Trophoblast cell (in vitro differentiated cells and primary cell): ENCODE measurements around the gene TRNT1.
A peak's percentile ranks its signal among the peaks of the same experiment; 100 is the strongest.

Source experiments
- DNase-seq, 2 donors: peaks; one replicate each; pipeline ENCODE4 v3.0.0-alpha.2; 2016
- H2AFZ ChIP-seq: 2 replicates; pipeline ENCODE4 v1.6.1; 2013; ENCODE audit warnings: low read length, moderate library complexity, mild to moderate bottlenecking; ENCODE audit not compliant: insufficient read depth, poor library complexity
- H2AK5ac ChIP-seq: 2 replicates; pipeline ENCODE4 v1.6.1; 2013; ENCODE audit warnings: mild to moderate bottlenecking, low read length
- H2BK120ac ChIP-seq: 2 replicates; pipeline ENCODE4 v1.6.1; 2013; ENCODE audit warnings: low read length, mild to moderate bottlenecking, moderate library complexity; ENCODE audit not compliant: insufficient read depth, poor library complexity
- H2BK12ac ChIP-seq: 2 replicates; pipeline ENCODE4 v1.6.1; 2013; ENCODE audit warnings: mild to moderate bottlenecking, low read length, moderate library complexity
- H2BK5ac ChIP-seq: 2 replicates; pipeline ENCODE4 v1.6.1; 2013; ENCODE audit warnings: low read length, low read depth, moderate library complexity, mild to moderate bottlenecking; ENCODE audit not compliant: poor library complexity
- H3K14ac ChIP-seq: 2 replicates; pipeline ENCODE4 v1.6.1; 2013; ENCODE audit warnings: mild to moderate bottlenecking, low read length
- H3K18ac ChIP-seq: 2 replicates; pipeline ENCODE4 v1.6.1; 2013; ENCODE audit warnings: mild to moderate bottlenecking, low read length
- H3K23ac ChIP-seq: 2 replicates; pipeline ENCODE4 v1.6.1; 2013; ENCODE audit warnings: low read length
- H3K27ac ChIP-seq: 2 replicates; pipeline ENCODE4 v1.5.1; 2013; ENCODE audit warnings: low read depth, mild to moderate bottlenecking, inconsistent platforms, low read length, moderate library complexity
- H3K27me3 ChIP-seq: 2 replicates; pipeline ENCODE4 v1.6.1; 2013; ENCODE audit warnings: inconsistent platforms, mild to moderate bottlenecking, low read length, moderate library complexity; ENCODE audit not compliant: insufficient read depth
- H3K36me3 ChIP-seq, 2 experiments: 1 replicate in 1 of 2; 2 replicates in 1 of 2; pipeline ENCODE4 v1.6.1; 2013; ENCODE audit warnings: low read length in 2 of 2, mild to moderate bottlenecking in 2 of 2, moderate library complexity in 1 of 2; ENCODE audit not compliant: insufficient read depth in 2 of 2, control insufficient read depth in 1 of 2
- H3K4ac ChIP-seq: 2 replicates; pipeline ENCODE4 v1.6.1; 2013; ENCODE audit warnings: low read depth, mild to moderate bottlenecking, low read length, moderate library complexity
- H3K4me1 ChIP-seq, 2 experiments: 1 replicate in 1 of 2; 2 replicates in 1 of 2; pipeline ENCODE4 v1.6.1; 2013; ENCODE audit warnings: low read length in 2 of 2, mild to moderate bottlenecking in 2 of 2, moderate library complexity in 1 of 2; ENCODE audit not compliant: insufficient read depth in 2 of 2, control insufficient read depth in 1 of 2
- H3K4me2 ChIP-seq: 2 replicates; pipeline ENCODE4 v1.6.1; 2013; ENCODE audit warnings: inconsistent platforms, mild to moderate bottlenecking, low read length, moderate library complexity
- H3K4me3 ChIP-seq: 2 replicates; pipeline ENCODE4 v1.5.1; 2013; ENCODE audit warnings: mild to moderate bottlenecking, low read depth, low read length, inconsistent platforms
- H3K79me1 ChIP-seq: one replicate; pipeline ENCODE4 v1.6.1; 2013; ENCODE audit warnings: low read length
- H3K79me2 ChIP-seq: 2 replicates; pipeline ENCODE4 v1.6.1; 2013; ENCODE audit warnings: low read length, mild to moderate bottlenecking; ENCODE audit not compliant: control insufficient read depth, insufficient read depth, poor library complexity
- H3K9ac ChIP-seq: 2 replicates; pipeline ENCODE4 v1.6.1; 2013; ENCODE audit warnings: mild to moderate bottlenecking, low read length
- H3K9me3 ChIP-seq: 2 replicates; pipeline ENCODE4 v1.6.1; 2013; ENCODE audit warnings: low read depth, mild to moderate bottlenecking, control low read depth, inconsistent platforms, low read length; ENCODE audit not compliant: insufficient read depth
- H4K12ac ChIP-seq: 2 replicates; pipeline ENCODE4 v1.6.1; 2013; ENCODE audit warnings: low read depth, mild to moderate bottlenecking, low read length, moderate library complexity
- H4K8ac ChIP-seq: 2 replicates; pipeline ENCODE4 v1.6.1; 2013; ENCODE audit warnings: low read depth, mild to moderate bottlenecking, low read length, moderate library complexity
- H4K91ac ChIP-seq: one replicate; pipeline ENCODE4 v1.6.1; 2013; ENCODE audit warnings: low read depth, mild to moderate bottlenecking, low read length, moderate library complexity
- WGBS: extraction: QIAGEN DNeasy Blood & Tissue Kit; methylation state at CpG from one replicate; pipeline ENCODE4 v1.1.7; 2013; ENCODE audit warnings: missing lambda C conversion rate; ENCODE audit not compliant: insufficient read length, insufficient coverage; ENCODE audit errors: extremely low coverage; 5-methylcytosine and 5-hydroxymethylcytosine counted together

The TRNT1 gene

DNA sequence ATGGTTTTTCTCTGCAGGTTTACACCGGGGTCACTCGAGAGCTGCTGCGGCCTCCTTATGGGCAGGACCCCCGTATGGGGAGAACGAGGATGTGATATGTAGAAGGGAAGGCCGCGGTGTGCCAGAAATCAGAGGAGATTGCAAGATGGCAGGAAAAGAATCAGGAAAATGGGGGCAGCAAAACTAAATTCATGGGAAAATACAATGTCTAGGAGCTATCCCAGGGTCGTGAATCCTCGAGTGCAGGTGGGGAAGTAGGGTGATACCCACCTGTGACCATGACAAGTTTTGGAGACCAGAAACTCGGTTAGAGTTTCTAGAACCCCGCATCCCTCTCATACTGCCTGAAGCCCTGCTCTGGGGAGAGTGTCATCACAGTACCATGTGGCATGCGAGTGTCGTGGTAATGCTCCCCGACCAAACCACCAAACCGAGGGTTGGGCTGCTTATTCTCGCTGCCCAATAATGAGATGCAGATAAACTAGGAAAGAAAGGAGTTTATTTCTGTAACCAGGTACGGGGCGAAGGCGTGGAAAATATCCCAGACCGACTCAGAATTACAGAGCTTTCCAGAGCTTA, 781 bp downstream of the TRNT1 start:
- peak overlapping the region; percentile 98 for H2BK120ac ChIP-seq

DNA sequence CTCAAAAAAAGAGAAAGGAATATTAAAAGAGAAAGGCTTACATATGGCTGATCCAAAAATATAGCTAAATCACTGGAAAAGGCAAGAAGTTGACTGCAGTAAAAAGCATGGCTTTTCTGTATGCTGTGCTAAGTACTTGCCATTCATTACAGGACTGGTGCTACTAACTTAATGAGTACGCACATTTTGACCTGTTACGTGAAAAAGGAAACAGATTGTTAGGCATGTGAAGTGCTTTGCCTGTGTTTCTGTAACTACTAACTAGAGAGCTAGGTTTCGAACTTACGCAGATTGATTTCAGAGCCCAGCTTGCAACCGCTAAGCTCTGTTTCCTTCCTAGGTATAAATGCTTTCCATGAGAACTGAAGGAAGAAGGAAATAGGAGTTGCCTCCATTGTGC, 2.8 kb downstream of the TRNT1 start:
- Histone ChIP-seq H2AK5ac (no peak overlapping the region), H3K79me1 (peaks cover 10% of the 10 kb centered on the region), H2BK12ac (no peak overlapping the region), H2AFZ (no peak overlapping the region), H3K9ac (no peak overlapping the region), H3K18ac (no peak overlapping the region), H3K9me3 (no peaks in the 10 kb centered on the region), H2BK120ac (no peak overlapping the region), H4K12ac (no peak overlapping the region), H3K4me2 (no peak overlapping the region), H3K14ac (no peak overlapping the region), H3K4me1 (peaks cover 3 to 6% of the 10 kb centered on the region in 2 experiments), H3K79me2 (peaks cover 11% of the 10 kb centered on the region), H4K91ac (no peak overlapping the region), H3K4me3 (no peak overlapping the region), H2BK5ac (no peak overlapping the region), H3K4ac (no peak overlapping the region), H3K27me3 (no peaks in the 10 kb centered on the region), H3K27ac (no peak overlapping the region), H3K23ac (no peak overlapping the region), H3K36me3 (peaks cover 8 to 13% of the 10 kb centered on the region in 2 experiments), H4K8ac (no peak overlapping the region)
- DNase-seq = no peak
- no CpG with 5 or more reads among the region's 5 CpGs for WGBS

More for the DNA sequence above, 781 bp downstream of the TRNT1 start:
- Histone ChIP-seq H4K91ac (peak overlapping the region; percentile 92), H3K36me3 (peaks cover 8 to 13% of the 10 kb centered on the region in 2 experiments), H3K9ac (peak overlapping the region; percentile 81), H3K18ac (peak overlapping the region; percentile 99), H2AK5ac (peak overlapping the region; percentile 72), H3K27ac (no peak overlapping the region), H2BK5ac (peak overlapping the region; percentile 96), H3K4me3 (peak overlapping the region; percentile 93), H3K4ac (peak overlapping the region; percentile 99), H2BK12ac (peak overlapping the region; percentile 33), H3K23ac (no peak overlapping the region), H4K12ac (peak overlapping the region; percentile 100), H3K4me1 (peaks cover 3 to 6% of the 10 kb centered on the region in 2 experiments), H3K79me1 (peaks cover 10% of the 10 kb centered on the region), H3K79me2 (peaks cover 11% of the 10 kb centered on the region), H3K27me3 (no peaks in the 10 kb centered on the region), H4K8ac (peak overlapping the region; percentile 99), H3K9me3 (no peaks in the 10 kb centered on the region), H3K14ac (peak overlapping the region; percentile 99), H3K4me2 (peak overlapping the region; percentile 84), H2AFZ (peak overlapping the region; percentile 98)
- peak in 1 of 2 donors; percentile 35 for DNase-seq
- no CpG with 5 or more reads among the region's 20 CpGs for WGBS

DNA sequence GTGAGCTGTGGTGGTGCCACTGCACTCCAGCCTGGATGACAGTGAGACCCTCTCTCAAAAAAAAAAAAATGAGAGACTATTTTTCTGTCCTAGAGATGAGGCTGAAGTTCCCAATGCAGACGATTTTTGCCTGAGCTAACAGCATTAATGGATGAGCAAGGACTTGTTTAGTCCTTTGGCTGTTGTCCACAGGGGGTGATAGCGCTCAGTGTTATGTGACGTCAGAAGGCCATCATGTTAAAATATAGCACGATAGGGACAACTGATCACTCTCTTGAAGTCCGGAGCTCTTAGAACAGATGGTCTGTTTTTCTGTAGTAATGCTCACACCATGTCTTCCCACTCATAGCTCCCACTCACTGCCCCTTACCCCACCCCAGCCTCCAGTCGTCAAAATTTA, 6.8 kb downstream of the TRNT1 start:
- no peak for DNase-seq
- Histone ChIP-seq H3K4me1 (peaks cover 0 to 2% of the 10 kb centered on the region in 2 experiments), H3K4ac (peak overlapping the region; percentile 33), H3K18ac (no peak overlapping the region), H4K8ac (no peak overlapping the region), H3K4me3 (no peak overlapping the region), H3K79me1 (no peaks in the 10 kb centered on the region), H3K9me3 (no peaks in the 10 kb centered on the region), H3K27me3 (no peaks in the 10 kb centered on the region), H3K23ac (no peak overlapping the region), H2BK5ac (no peak overlapping the region), H3K79me2 (no peaks in the 10 kb centered on the region), H2BK12ac (no peak overlapping the region), H3K9ac (no peak overlapping the region), H3K27ac (no peak overlapping the region), H4K91ac (no peak overlapping the region), H3K4me2 (no peak overlapping the region), H4K12ac (no peak overlapping the region), H2AFZ (no peak overlapping the region), H3K36me3 (peaks cover 8 to 13% of the 10 kb centered on the region in 2 experiments), H2BK120ac (no peak overlapping the region), H2AK5ac (no peak overlapping the region), H3K14ac (no peak overlapping the region)
- WGBS = no CpG with 5 or more reads among the region's 6 CpGs

DNA sequence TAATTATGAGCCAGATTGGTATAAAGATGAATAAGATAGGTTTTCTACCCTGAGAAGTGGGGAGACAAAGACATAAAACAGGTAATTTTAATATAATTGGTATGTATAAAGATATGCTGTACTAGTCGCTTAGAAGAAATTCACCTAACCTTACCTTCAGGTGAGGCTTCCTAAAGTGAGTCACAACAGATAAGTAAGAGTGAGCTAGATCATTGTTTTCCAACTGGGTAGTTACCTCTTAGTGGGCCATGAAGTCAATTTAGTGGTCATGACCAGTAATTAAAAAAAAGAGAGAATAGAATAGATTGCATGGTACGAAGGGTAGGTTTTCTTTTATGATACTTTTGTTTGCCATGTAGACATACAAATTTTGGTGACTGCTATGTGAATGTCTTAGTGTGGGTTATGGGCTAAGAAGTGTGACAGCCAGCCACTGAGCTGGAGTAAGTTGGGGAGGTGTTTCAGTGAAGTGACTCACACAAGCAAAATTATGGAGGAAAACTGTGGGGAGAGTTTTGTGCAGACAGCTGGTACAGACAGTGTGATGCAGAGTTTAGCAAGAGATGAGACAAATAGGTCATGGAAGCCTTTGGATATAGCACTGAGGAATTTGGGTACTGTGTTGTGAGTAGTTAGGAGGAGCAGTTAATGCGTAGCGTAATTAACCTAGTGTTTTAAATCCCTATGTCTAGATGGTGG, 8.2 kb downstream of the TRNT1 start:
- no peaks in the 10 kb centered on the region for H3K79me1 ChIP-seq
- no peak overlapping the region for H4K8ac ChIP-seq
- no peak overlapping the region for H3K27ac ChIP-seq
- H2BK12ac ChIP-seq = no peak overlapping the region
- no peak overlapping the region for H3K9ac ChIP-seq
- no peak overlapping the region for H2BK120ac ChIP-seq
- H3K4me3 ChIP-seq = no peak overlapping the region
- no peak overlapping the region for H2AK5ac ChIP-seq
- no peaks in the 10 kb centered on the region for H3K4me1 ChIP-seq
- no peak overlapping the region for H2BK5ac ChIP-seq
- H3K79me2 ChIP-seq = no peaks in the 10 kb centered on the region
- no CpG with 5 or more reads among the region's 4 CpGs for WGBS
- H2AFZ ChIP-seq = no peak overlapping the region
- no peak overlapping the region for H3K4ac ChIP-seq
- no peak overlapping the region for H3K23ac ChIP-seq
- DNase-seq = no peak
- no peaks in the 10 kb centered on the region for H3K9me3 ChIP-seq
- H4K12ac ChIP-seq = no peak overlapping the region
- H3K27me3 ChIP-seq = no peaks in the 10 kb centered on the region
- H3K4me2 ChIP-seq = no peak overlapping the region
- no peak overlapping the region for H3K14ac ChIP-seq
- H3K18ac ChIP-seq = no peak overlapping the region
- H4K91ac ChIP-seq = no peak overlapping the region
- peaks cover 8 to 9% of the 10 kb centered on the region in 2 experiments for H3K36me3 ChIP-seq
